HCT116 (cell line): ENCODE results near the gene PPFIBP1.

Experiments
- POLR2AphosphoS5 ChIP-seq: IDR thresholded peaks from 2 replicates; pipeline ENCODE4 v1.6.1; 2011; ENCODE audit warnings: mild to moderate bottlenecking, low read depth, low read length, moderate library complexity
- ZFX ChIP-seq: fragments of 450-650 bp; IDR thresholded peaks from 2 replicates; pipeline ENCODE4 v1.6.1; 2017
- TF ChIP-seq, protein P1 (sequence below): IDR thresholded peaks from 2 replicates; pipeline ENCODE4 v1.6.1; 2012

DNA sequence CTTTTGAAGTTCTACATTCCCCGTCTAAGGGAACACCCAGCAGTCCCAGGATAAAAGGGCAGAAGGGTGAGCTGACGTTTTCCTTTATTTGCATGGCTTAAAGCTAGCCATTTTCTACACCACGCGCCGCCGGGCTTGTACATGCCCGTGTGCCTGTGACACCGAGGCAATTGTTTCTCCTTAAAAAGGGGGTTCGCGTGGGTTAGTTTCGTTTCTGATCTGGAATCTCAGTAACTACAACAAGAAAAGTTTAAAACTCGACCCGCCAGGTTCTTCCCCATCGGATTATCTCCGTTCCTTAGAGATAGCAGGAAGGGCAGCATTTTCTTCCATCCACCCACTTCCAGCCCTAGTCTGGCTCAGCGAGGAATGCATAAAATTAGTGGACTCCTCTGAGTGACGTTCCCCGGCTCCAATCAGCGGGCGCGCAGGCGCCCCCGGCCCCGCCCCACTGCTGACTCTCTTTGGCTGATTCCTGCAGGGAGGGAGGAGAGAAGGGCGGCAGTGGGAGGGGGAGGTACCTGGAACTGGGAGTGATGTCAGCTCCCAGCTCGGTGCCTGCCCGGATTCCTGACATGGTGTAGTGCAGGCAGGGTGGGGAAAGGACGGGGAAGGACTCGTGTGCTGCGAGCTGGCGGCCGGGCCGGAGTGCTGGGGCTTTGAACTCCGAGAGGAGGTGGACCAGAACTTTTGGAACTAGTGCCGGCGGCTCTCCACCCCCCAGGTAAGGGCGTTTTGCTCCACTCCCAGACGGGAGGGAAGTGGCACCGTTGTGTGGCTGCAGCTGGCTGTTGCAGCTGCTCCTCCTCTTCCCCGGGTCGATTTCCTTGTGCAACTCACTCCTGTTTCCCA is at the start of gene PPFIBP1:
- TF ChIP-seq, protein P1, sequence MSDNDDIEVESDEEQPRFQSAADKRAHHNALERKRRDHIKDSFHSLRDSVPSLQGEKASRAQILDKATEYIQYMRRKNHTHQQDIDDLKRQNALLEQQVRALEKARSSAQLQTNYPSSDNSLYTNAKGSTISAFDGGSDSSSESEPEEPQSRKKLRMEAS, result peak; percentile 66
- TF ChIP-seq POLR2AphosphoS5 (peak; percentile 83), ZFX (no peak)
